Neuronal stem cell (in vitro differentiated cells): ENCODE data around the gene PDZD4.

Experiments
- DNase-seq: peaks from one replicate; pipeline ENCODE4 v3.0.0-alpha.2; 2013; ENCODE audit warnings: low spot score
- H2AFZ ChIP-seq: one replicate; pipeline ENCODE4 v1.6.1; 2013; ENCODE audit warnings: mild to moderate bottlenecking, low read length, inconsistent platforms
- H2AK5ac ChIP-seq: 2 replicates; pipeline ENCODE4 v1.6.1; 2013; ENCODE audit warnings: low read depth, mild to moderate bottlenecking, inconsistent platforms, low read length, moderate library complexity, mixed read lengths
- H2BK120ac ChIP-seq: 2 replicates; pipeline ENCODE4 v1.6.1; 2013; ENCODE audit warnings: low read depth, mild to moderate bottlenecking, inconsistent platforms, low read length, moderate library complexity, mixed read lengths
- H2BK12ac ChIP-seq: one replicate; pipeline ENCODE4 v1.6.1; 2013; ENCODE audit warnings: low read length, inconsistent platforms
- H2BK15ac ChIP-seq: 2 replicates; pipeline ENCODE4 v1.6.1; 2013; ENCODE audit warnings: mild to moderate bottlenecking, low read length, inconsistent platforms, mixed read lengths
- H2BK5ac ChIP-seq: one replicate; pipeline ENCODE4 v1.6.1; 2013; ENCODE audit warnings: inconsistent platforms, mild to moderate bottlenecking, low read length, moderate library complexity
- H3K14ac ChIP-seq: one replicate; pipeline ENCODE4 v1.6.1; 2013; ENCODE audit warnings: low read length, inconsistent platforms
- H3K18ac ChIP-seq: 2 replicates; pipeline ENCODE4 v1.6.1; 2013; ENCODE audit warnings: low read length, inconsistent platforms
- H3K23ac ChIP-seq: 2 replicates; pipeline ENCODE4 v1.6.1; 2013; ENCODE audit warnings: low read depth, mild to moderate bottlenecking, mixed read lengths, low read length, inconsistent platforms; ENCODE audit not compliant: poor library complexity
- H3K27ac ChIP-seq: replicated peaks from 3 replicates; pipeline ENCODE4 v1.5.1; 2013; ENCODE audit warnings: low read length, inconsistent platforms
- H3K27me3 ChIP-seq, 3 experiments: 2 replicates each; pipeline ENCODE4 v1.6.1; 2013; ENCODE audit warnings: low read length in 3 of 3, mild to moderate bottlenecking in 2 of 3, inconsistent platforms in 1 of 3, low read depth in 1 of 3, mixed read lengths in 1 of 3, moderate library complexity in 1 of 3; ENCODE audit not compliant: control insufficient read depth in 3 of 3, insufficient read depth in 3 of 3
- H3K36me3 ChIP-seq, 2 donors: replicated peaks in 1 of 2; 2 replicates each; pipeline ENCODE4 v1.6.1; 2013; ENCODE audit warnings: low read length in 2 of 2; ENCODE audit not compliant: control insufficient read depth in 2 of 2, insufficient read depth in 2 of 2
- H3K4ac ChIP-seq: 2 replicates; pipeline ENCODE4 v1.6.1; 2013; ENCODE audit warnings: inconsistent platforms, mild to moderate bottlenecking, low read length, moderate library complexity
- H3K4me1 ChIP-seq, 2 donors: 1 replicate in 1 of 2; 2 replicates in 1 of 2; pipeline ENCODE4 v1.6.1; 2013; ENCODE audit warnings: low read length in 2 of 2, low read depth in 1 of 2; ENCODE audit not compliant: control insufficient read depth in 2 of 2, insufficient read depth in 1 of 2
- H3K4me2 ChIP-seq: one replicate; pipeline ENCODE4 v1.6.1; 2013; ENCODE audit warnings: mild to moderate bottlenecking, low read length, inconsistent platforms; ENCODE audit not compliant: insufficient read depth, poor library complexity, severe bottlenecking
- H3K4me3 ChIP-seq, 2 donors: 2 replicates each; pipeline ENCODE4 v1.5.1; 2013; ENCODE audit warnings: low read length in 2 of 2, mild to moderate bottlenecking in 2 of 2, inconsistent platforms in 1 of 2, moderate library complexity in 1 of 2
- H3K79me1 ChIP-seq: one replicate; pipeline ENCODE4 v1.6.1; 2013; ENCODE audit warnings: low read depth, mild to moderate bottlenecking, inconsistent platforms, low read length, moderate library complexity
- H3K9ac ChIP-seq: one replicate; pipeline ENCODE4 v1.6.1; 2013; ENCODE audit warnings: mild to moderate bottlenecking, low read depth, low read length, inconsistent platforms; ENCODE audit not compliant: poor library complexity
- H3K9me3 ChIP-seq, 2 donors: replicated peaks in 1 of 2; 2 replicates each; pipeline versions ENCODE3 to v1.6.1; 2013; ENCODE audit warnings: low read length in 2 of 2, mild to moderate bottlenecking in 2 of 2, inconsistent platforms in 1 of 2, low read depth in 1 of 2, mixed read lengths in 1 of 2, moderate library complexity in 1 of 2; ENCODE audit not compliant: control insufficient read depth in 2 of 2, insufficient read depth in 1 of 2
- H4K8ac ChIP-seq: one replicate; pipeline ENCODE4 v1.6.1; 2013; ENCODE audit warnings: low read depth, mild to moderate bottlenecking, inconsistent platforms, low read length, moderate library complexity
- H4K91ac ChIP-seq: one replicate; pipeline ENCODE4 v1.6.1; 2013; ENCODE audit warnings: low read length, low read depth, mild to moderate bottlenecking, inconsistent platforms; ENCODE audit not compliant: poor library complexity
- WGBS, 2 donors: extraction: QIAGEN DNeasy Blood & Tissue Kit; methylation state at CpG; one replicate each; pipeline ENCODE4 v1.1.7; 2013; ENCODE audit warnings: missing lambda C conversion rate in 2 of 2, mixed read lengths in 1 of 2; ENCODE audit not compliant: insufficient read length in 2 of 2, insufficient replicate concordance in 1 of 2; ENCODE audit errors: extremely low coverage in 2 of 2; 5-methylcytosine and 5-hydroxymethylcytosine counted together

PDZD4 gene

DNA sequence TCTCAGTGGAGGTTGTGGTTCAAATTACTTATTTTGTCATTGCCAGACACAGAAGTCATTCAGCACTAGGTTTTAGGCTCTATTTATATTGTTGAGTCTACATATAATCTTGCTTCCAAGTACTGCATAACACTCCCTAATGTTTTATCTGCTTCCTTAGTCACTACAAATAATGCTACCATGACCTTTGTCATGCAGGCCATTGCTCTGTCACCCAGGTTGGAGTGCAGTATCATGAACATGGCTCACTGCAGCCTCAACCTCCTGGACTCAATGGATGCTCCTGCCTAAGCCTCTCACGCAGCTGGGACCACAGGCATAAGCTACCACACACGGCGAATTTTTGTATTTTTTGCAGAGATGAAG lies 23.5 kb upstream of the PDZD4 start:
- Histone ChIP-seq H3K4ac (no peak overlapping the region), H2AK5ac (no peak overlapping the region), H2BK120ac (no peak overlapping the region), H4K91ac (no peak overlapping the region), H3K14ac (no peak overlapping the region), H3K36me3 (no peaks in the 10 kb centered on the region), H3K4me3 (no peak overlapping the region), H3K27ac (no peak overlapping the region), H3K4me1 (no peaks in the 10 kb centered on the region), H2AFZ (no peak overlapping the region), H2BK15ac (no peak overlapping the region), H3K9me3 (no peaks in the 10 kb centered on the region), H2BK12ac (no peak overlapping the region), H3K18ac (no peak overlapping the region), H3K79me1 (no peaks in the 10 kb centered on the region), H4K8ac (no peak overlapping the region), H3K4me2 (no peak overlapping the region), H3K23ac (no peak overlapping the region), H3K9ac (no peak overlapping the region), H2BK5ac (no peak overlapping the region), H3K27me3 (peaks cover 0 to 47% (median 0%) of the 10 kb centered on the region in 3 experiments)
- no peak for DNase-seq
- WGBS, 2 donors: no CpG with 5 or more reads among the region's 3 CpGs

DNA sequence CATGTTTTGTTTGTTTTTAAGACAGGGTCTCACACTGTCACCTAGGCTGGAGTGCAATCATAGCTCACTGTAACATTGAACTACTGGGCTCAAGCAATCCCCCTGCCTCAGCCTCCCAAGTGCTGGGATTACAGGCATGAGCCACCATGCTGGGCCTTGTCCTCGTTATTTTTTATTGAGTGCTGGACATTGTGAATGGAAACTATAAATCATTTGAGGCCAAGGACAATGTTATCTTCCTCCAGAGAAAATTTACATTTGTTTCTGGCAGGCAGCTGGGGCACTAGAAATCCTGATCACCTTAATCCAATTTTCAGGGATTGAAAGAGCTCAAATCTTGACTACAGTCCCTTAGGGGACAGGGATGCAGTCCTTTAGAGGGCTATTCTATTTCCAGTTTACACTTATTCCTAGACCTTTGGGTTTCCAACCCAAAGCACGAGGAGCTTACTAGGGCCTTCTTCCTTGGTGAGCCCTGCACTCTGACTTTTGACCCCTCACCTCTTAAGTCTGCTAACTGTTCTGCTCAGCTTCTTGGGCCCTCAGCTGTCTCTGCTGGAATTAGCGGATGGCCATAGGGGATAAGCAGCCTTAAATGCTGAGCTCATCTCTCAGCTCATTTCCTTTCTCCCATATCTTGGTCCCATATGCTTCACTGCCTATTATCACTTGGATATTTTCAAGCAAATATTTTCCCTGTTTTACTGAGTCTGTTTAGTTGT lies 23.0 kb upstream of the PDZD4 start:
- no peak overlapping the region for H2BK120ac ChIP-seq
- H4K91ac ChIP-seq: no peak overlapping the region
- WGBS, 2 donors: no CpG with 5 or more reads among the region's 3 CpGs
- no peak overlapping the region for H3K4ac ChIP-seq
- no peak overlapping the region for H2AFZ ChIP-seq
- H3K27me3 ChIP-seq: peaks cover 0 to 47% (median 0%) of the 10 kb centered on the region in 3 experiments
- H3K27ac ChIP-seq: no peak overlapping the region
- H3K18ac ChIP-seq: no peak overlapping the region
- H3K4me2 ChIP-seq: no peak overlapping the region
- H4K8ac ChIP-seq: no peak overlapping the region
- H2BK15ac ChIP-seq: no peak overlapping the region
- no peak overlapping the region for H3K14ac ChIP-seq
- DNase-seq: no peak
- no peak overlapping the region for H2BK5ac ChIP-seq
- no peaks in the 10 kb centered on the region for H3K9me3 ChIP-seq
- no peak overlapping the region for H2BK12ac ChIP-seq
- no peak overlapping the region for H2AK5ac ChIP-seq
- no peak overlapping the region for H3K23ac ChIP-seq
- H3K4me3 ChIP-seq: no peak overlapping the region
- no peaks in the 10 kb centered on the region for H3K79me1 ChIP-seq
- H3K36me3 ChIP-seq: no peaks in the 10 kb centered on the region
- no peak overlapping the region for H3K9ac ChIP-seq
- no peaks in the 10 kb centered on the region for H3K4me1 ChIP-seq

DNA sequence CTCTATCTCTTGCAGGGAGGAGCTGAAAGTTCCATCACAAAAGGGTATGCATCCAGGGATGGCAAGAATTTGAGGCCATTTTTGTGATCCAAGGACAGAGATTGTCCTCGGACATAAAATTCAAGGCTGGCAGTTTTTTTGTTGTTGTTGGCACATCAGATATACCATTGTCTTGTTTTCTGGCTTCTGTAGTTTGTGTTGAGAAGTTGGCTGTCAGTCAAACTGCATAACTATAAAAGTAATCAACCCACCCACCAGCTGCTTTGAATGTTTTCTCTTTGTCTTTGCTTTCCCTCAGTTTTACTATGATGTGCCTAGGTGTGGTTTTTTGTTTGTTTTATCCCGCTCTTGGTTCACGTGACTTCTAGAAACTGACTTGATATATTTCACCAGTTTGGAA lies 21.6 kb upstream of the PDZD4 start:
- H3K9ac ChIP-seq: no peak overlapping the region
- no peak overlapping the region for H3K4me3 ChIP-seq
- H3K27me3 ChIP-seq: peaks cover 0 to 42% (median 0%) of the 10 kb centered on the region in 3 experiments
- H3K27ac ChIP-seq: no peak overlapping the region
- H3K4ac ChIP-seq: no peak overlapping the region
- H2AFZ ChIP-seq: no peak overlapping the region
- no peaks in the 10 kb centered on the region for H3K9me3 ChIP-seq
- no peak overlapping the region for H4K8ac ChIP-seq
- no peak overlapping the region for H3K4me2 ChIP-seq
- no peak overlapping the region for H2AK5ac ChIP-seq
- H3K36me3 ChIP-seq: no peaks in the 10 kb centered on the region
- H2BK15ac ChIP-seq: no peak overlapping the region
- no peak overlapping the region for H3K18ac ChIP-seq
- no peaks in the 10 kb centered on the region for H3K4me1 ChIP-seq
- no peak overlapping the region for H2BK5ac ChIP-seq
- no peak overlapping the region for H3K14ac ChIP-seq
- no peak for DNase-seq
- no CpG with 5 or more reads among the region's 3 CpGs for WGBS, 2 donors
- H3K79me1 ChIP-seq: no peaks in the 10 kb centered on the region
- no peak overlapping the region for H2BK120ac ChIP-seq
- no peak overlapping the region for H4K91ac ChIP-seq
- H3K23ac ChIP-seq: no peak overlapping the region
- H2BK12ac ChIP-seq: no peak overlapping the region

GRCh38 chrX:153848325-153848724 lies 18.0 kb upstream of the PDZD4 start:
- H3K4me3 ChIP-seq: no peak overlapping the region
- peaks cover 0 to 31% (median 0%) of the 10 kb centered on the region in 3 experiments for H3K27me3 ChIP-seq
- WGBS, 2 donors: no CpG with 5 or more reads among the region's 3 CpGs
- H3K27ac ChIP-seq: no peak overlapping the region
- H2BK120ac ChIP-seq: no peak overlapping the region
- no peak overlapping the region for H4K8ac ChIP-seq
- H3K9me3 ChIP-seq: no peaks in the 10 kb centered on the region
- no peak overlapping the region for H3K18ac ChIP-seq
- no peaks in the 10 kb centered on the region for H3K79me1 ChIP-seq
- no peak overlapping the region for H3K4me2 ChIP-seq
- no peak overlapping the region for H3K23ac ChIP-seq
- H4K91ac ChIP-seq: no peak overlapping the region
- no peak overlapping the region for H2AK5ac ChIP-seq
- H3K4me1 ChIP-seq: peaks cover 0 to 2% of the 10 kb centered on the region in 2 donors
- H3K4ac ChIP-seq: no peak overlapping the region
- H2BK5ac ChIP-seq: no peak overlapping the region
- DNase-seq: no peak
- no peak overlapping the region for H2BK15ac ChIP-seq
- H3K9ac ChIP-seq: no peak overlapping the region
- H2BK12ac ChIP-seq: no peak overlapping the region
- no peaks in the 10 kb centered on the region for H3K36me3 ChIP-seq
- H2AFZ ChIP-seq: no peak overlapping the region
- H3K14ac ChIP-seq: no peak overlapping the region
